ENCODE measurements around the gene PAX6.
A peak's percentile ranks its signal among the peaks of the same experiment; 100 is the strongest.

Gene PAX6

GRCh38 chr11:31796499-31797189 lies 14.5 kb downstream of the PAX6 start:
- DNase-seq: no peak

GRCh38 chr11:31795706-31796498 lies 15.2 kb downstream of the PAX6 start:
- DNase-seq: no peak

DNA sequence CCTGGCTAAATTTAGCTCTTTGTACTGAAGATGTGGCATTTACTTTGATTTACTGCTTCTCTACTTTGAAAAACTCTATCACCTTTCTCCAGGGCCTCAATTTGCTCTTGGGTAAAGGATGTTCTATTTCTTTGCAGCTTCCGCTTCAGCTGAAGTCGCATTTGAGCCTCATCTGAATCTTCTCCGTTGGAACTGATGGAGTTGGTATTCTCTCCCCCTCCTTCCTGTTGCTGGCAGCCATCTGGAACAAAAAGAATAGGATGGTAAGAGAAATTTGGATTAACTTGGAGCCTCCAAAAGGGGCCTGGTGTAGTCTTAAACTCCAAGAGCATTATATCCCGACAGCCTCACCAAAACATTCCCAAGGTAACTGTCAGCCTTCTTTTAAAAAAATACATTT lies 16.6 kb downstream of the PAX6 start:
- no peak for DNase-seq

GRCh38 chr11:31793264-31793663 lies 17.9 kb downstream of the PAX6 start:
- no peak for DNase-seq

DNA sequence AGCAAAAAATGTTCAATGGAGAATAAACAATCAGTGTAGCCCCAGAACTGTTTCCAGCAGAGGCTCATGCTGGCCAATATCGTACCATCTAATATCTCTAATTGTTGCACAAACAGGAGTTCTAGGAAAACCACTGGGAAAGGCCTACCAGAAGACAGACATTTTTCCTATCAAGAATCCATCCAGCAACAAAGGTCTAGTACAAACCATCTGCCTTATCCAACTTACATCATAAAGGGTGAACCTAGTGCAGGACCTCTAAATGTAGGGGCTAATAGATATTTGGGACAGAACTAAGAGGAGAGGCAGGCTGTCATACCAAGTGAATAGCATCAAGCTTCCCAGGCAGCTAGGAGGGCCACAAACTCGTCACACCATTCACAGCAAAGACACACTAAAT lies 18.7 kb downstream of the PAX6 start:
- no peak for DNase-seq

DNA sequence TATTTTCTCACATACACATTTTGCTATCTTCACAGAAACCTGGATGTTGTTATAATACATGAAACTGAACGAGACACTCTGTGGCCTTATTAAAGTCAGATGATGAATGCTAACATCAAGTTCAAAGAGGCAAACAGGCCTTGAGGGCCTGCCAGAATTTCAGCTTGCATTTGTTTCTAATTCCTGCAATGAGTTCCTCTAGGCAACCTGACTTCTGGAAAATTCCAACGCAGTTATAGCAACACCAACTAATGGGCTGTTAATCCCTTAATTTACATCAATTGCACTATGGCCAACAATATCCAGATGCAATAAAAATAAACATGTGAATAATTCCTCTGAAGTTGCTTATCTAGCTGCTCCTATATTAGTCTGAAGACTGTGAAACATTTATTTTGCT lies 19.1 kb downstream of the PAX6 start:
- DNase-seq: no peak

DNA sequence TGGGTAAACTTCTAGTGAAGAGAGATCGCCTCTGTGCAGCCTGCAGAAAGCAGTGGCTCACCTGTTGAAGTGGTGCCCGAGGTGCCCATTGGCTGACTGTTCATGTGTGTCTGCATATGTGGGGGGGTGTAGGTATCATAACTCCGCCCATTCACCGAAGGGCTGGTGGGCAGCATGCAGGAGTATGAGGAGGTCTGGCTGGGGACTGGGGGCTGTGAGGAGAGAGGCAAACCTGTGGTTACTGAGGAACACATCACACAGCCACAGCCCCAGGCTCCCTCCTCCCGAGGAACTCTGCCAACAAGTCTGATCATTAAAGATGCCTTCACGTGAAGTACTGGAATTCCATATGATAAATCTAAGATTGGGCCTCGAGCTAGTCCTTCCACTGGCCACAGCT lies 20.5 kb downstream of the PAX6 start:
- no peak for DNase-seq

- DNase-seq: no peak
These were observed 23.0 kb downstream of the PAX6 start for GRCh38 chr11:31788085-31788484.

- DNase-seq: no peak
These were observed 24.0 kb downstream of the PAX6 start for GRCh38 chr11:31786996-31787685.

GRCh38 chr11:31784611-31785010 lies 26.5 kb downstream of the PAX6 start:
- DNase-seq: no peak

- DNase-seq: no peak
These were observed 27.9 kb downstream of the PAX6 start for GRCh38 chr11:31783252-31783651.

DNA sequence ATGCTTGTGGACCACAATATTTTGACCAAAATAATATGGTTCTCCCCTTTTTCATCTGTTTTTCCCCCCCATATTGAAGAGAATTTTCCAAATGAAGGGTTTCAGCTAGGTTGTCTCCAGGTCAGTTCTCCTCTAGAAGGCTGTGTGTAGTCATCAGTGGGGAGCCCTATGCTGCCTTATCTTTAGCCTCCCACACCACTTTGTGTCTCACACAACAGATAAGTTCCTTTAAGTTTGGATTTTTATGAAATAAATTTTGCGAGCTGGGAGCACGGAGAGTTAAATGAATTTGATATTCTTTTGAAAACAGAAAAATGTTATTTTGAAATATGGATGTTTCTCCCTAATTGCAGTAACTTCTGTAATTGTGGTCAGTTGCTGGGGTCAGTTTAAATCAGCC lies 28.9 kb downstream of the PAX6 start:
- DNase-seq: peak; percentile 29

DNA sequence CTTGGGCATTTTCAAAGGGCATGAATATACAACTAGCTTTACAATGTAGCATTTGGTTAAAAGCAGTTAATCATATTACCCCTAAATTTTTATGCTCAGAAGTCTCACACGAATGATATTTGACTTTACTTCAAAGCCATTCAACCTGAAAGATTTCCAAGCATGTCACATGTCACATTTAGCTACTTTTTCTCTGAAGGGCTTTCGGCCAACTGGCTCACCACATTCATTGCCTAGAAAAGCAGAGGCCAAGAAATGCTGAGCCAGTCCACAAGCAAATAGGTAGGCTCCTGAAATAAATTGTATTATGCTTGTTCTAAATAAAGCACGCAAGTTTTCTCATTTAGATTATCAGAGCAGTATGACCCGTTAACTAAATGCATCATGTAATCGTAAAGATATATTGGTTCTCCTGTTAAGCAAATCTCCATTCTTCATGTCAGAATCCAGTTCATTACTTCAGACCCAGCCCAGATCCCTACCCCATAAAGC lies 30.6 kb downstream of the PAX6 start:
- DNase-seq: no peak

DNA sequence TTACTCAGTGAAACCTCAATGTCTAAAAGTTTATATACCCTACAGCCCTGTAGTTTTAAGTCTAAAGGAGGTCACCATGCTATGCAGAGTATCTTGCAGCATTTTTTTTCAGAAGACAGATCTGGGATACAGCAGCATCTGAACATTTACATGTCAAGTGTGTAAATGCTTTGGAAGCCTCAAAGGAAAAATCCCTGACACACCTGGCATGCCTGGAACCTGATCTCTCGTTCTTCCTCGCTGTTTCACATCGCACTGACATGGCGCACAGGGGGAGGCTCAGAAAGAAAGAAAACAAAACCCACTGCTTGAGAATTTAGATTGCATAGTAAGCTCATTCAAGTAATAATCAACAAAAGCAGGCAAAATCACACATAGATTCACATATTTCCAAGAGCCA lies 31.0 kb downstream of the PAX6 start:
- no peak for DNase-seq

- no peak for DNase-seq
These were observed 31.7 kb downstream of the PAX6 start for GRCh38 chr11:31779374-31779791.

DNA sequence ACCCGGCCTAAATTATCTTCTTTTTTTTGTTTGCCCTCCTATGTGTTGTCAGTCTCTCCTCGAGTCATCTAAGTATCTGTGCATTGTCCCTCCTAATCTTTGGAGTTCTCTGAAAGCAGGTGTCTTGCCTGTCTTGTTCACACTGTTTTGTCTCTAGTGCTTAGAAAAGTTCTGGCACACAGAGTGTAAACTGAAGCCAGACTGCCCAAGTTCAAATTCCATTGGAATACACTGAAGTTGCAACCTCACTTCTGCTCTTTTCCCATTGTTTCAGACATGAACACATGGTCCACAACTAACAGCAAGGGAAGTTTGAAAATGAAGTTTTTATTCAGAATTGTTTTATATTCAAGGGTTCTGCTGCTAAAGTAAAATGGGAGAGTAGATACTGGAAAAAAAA lies 38.7 kb downstream of the PAX6 start:
- no peak for DNase-seq

DNA sequence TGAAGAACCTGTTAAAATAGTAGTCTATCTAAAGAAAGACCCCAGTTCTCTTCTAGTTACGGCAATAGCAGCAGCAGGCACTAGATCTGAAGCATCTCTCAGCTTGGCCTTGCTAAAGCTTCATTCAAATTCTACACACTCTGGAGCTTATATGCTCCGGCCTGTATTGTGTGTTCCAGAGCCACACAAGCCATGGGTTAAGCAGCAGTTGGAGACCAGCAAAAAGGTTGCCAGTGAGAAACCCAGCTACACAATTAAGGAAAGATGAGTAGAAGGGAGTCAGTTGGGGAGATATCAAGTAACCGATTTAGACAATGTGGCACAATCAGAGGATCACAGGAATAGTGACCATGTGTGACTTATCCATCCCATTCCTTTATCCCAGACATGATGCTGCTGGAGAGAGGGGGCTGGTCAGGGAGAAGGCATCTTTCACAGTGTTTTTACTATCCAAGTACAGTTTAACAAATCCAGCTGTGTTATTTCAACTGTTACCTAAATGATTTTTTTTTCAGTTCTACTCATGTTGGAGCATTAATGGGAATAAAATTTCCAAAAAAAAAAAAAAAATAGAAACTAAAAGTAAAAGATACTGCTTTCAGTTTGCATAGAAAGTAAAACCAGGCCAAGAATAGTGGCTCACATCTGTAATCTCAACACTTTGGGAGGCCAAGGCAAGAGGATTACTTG lies 41.0 kb downstream of the PAX6 start:
- no peak for DNase-seq

DNA sequence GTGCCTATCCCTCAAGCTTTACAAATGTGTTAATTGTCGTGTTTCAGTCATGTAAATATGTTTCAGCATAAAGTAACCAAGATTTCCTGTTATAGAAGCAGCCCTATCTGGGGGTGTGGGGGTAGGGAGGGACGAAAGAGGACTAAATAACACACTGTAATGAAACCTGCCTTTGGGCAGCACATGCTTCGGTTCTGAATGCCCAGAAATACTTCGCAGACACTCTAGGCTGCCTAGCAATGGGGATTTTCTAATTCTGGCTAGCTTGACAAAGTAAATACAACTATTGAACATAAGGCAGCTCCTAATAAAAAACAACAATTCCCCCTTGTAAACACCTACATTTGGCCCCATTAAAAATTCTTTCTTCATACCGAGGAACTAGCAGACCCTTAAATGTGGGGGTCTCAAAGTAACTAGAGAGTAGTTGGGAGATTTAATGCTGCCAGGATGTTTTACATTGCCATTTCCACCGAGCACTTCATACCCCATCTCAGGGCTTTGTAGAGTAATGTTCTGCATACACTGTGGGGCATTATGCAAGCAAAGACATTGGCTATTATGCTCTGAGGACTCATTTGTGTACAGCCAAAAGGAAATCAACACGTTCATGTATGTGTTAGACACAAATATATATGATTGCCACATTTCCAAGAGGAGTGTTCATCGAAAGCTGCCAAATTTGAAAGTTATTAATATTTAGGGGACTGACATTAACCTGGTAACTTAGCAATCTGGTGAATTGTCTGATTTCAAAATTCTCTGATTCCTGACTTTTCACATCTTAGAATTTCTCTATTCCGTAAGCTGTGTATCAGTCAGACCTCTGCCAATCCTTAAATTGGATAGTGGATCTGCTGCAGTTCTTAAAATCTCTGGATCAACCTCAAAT lies 42.1 kb downstream of the PAX6 start:
- DNase-seq: no peak

DNA sequence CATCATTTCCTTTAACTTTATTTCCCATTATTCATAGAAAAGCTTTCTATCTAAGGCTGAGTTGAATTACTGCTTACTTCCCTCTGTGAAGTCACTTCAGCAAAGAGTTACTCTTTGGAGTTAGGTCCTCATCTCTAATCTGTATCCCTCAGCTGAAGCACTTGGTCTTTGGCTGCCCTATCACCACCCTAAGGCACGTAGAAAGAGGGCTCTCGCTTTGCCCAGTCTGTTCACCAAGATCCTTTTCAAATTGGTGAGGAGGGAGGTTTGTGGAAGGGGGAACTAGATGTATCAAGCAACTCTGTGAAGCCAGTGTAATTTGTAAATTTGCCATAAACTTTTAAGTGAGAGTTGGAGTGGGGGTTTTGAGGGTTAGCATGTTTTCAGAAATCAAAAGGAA lies 43.4 kb downstream of the PAX6 start:
- DNase-seq: no peak

DNA sequence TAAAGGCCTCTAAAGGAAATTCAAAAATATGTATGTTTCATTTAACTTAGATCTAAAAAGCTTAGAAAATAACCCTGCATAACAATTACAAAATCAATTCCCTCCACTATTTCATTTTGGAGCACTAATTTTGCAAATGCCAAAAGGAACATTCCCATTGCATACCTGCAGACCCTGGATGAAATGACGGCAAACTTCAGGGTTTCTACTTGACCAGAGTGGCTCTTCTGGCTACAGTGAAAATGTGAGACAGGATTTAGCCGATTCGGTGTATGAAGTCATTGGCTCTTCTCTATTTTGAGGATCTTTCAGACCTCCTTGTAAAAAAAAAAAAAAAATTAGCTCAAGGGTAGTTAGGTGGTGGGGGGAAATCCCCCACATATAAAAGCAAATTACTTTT lies 44.1 kb downstream of the PAX6 start:
- no peak for DNase-seq

DNA sequence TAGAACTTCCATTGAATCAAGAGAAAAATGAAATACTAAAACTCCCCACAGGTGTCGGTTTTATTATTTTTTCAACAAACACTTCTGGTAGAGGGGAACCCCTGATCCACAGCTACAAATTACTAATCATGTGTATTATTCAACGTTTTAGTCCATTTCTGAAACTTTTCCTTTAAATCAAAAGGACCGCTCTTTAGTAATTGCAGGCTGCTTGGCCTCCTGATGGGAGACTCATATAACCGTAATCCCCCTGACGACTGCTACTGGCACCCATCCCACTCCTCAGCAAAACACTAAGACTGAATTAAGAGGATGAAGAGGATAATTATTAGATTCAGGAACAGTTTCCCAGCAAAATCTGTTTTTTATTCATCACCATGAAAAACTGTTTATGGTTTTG lies 46.4 kb downstream of the PAX6 start:
- no peak for DNase-seq

- DNase-seq: no peak
These were observed 46.9 kb downstream of the PAX6 start for GRCh38 chr11:31764261-31764660.
